Panc1 (cell line): ENCODE results near the gene VIT. TPM values are rescaled to one million over a fixed set of nuclear protein-coding genes. Genes with fewer than 3 reads are reported as not detected.

ENCODE experiments used
- ATAC-seq: fragments of 200-7000 bp; cut with Tn5 transposase; 2 replicates; pipeline ENCODE4 v1.9.1; 2020; ENCODE audit warnings: mild to moderate bottlenecking, moderate library complexity
- BruUV-seq: library from RNA; stranded (reverse); fragments of 400-500 nt; replicated peaks from 2 replicates; lab custom pipeline; 2021; lab: Mats Ljungman, UMichigan
- CTCF ChIA-PET: fragments of 300-600 bp; sonication (Branson Sonifier 250); formaldehyde crosslinking; loops from one replicate; lab custom pipeline; 2022; ENCODE audit warnings: antibody characterized with exemption; lab: Charles Lee
- POLR2A ChIA-PET: fragments of 300-600 bp; sonication (Branson Sonifier 250); formaldehyde crosslinking; loops from one replicate; lab custom pipeline; 2022; ENCODE audit warnings: antibody characterized with exemption; lab: Charles Lee
- DNase-seq: peaks from one replicate; pipeline ENCODE4 v3.0.0-alpha.2; 2010; ENCODE audit warnings: low read depth, low spot score
- H3K27ac ChIP-seq: 2 replicates; pipeline ENCODE4 v1.5.1; 2011; ENCODE audit warnings: mild to moderate bottlenecking, low read length, inconsistent platforms
- H3K27me3 ChIP-seq: fragments of 200-500 bp; sonication (Bioruptor generic); 2 replicates; pipeline ENCODE4 v1.6.0; 2014; ENCODE audit warnings: low read length, inconsistent platforms; ENCODE audit not compliant: control insufficient read depth, insufficient read depth
- H3K36me3 ChIP-seq: fragments of 200-500 bp; sonication (Bioruptor generic); 2 replicates; pipeline ENCODE4 v1.5.1; 2014; ENCODE audit warnings: inconsistent platforms, mild to moderate bottlenecking, low read length, moderate library complexity; ENCODE audit not compliant: control insufficient read depth, insufficient read depth
- H3K4me1 ChIP-seq: 2 replicates; pipeline ENCODE4 v1.5.1; 2011; ENCODE audit warnings: inconsistent platforms, mild to moderate bottlenecking, low read length, moderate library complexity; ENCODE audit not compliant: control insufficient read depth, insufficient read depth
- H3K4me3 ChIP-seq, 2 experiments: 2 replicates each; pipeline ENCODE4 v1.5.1; 2011 to 2012; ENCODE audit warnings: low read depth in 2 of 2, low read length in 2 of 2, mild to moderate bottlenecking in 2 of 2, inconsistent platforms in 1 of 2, moderate library complexity in 1 of 2
- H3K9me3 ChIP-seq: fragments of 200-500 bp; sonication (Bioruptor generic); 2 replicates; pipeline ENCODE4 v1.5.1; 2014; ENCODE audit warnings: low read depth, mild to moderate bottlenecking, inconsistent platforms, low read length, moderate library complexity; ENCODE audit not compliant: control insufficient read depth, insufficient read depth
- POLR2AphosphoS5 ChIP-seq: IDR thresholded peaks from 2 replicates; pipeline ENCODE4 v1.6.1; 2012; ENCODE audit warnings: mild to moderate bottlenecking, low read depth, low read length, moderate library complexity
- SIN3A ChIP-seq: IDR thresholded peaks from 2 replicates; pipeline ENCODE4 v1.6.1; 2012; ENCODE audit warnings: low read depth, mild to moderate bottlenecking, low read length, moderate library complexity, borderline replicate concordance; ENCODE audit not compliant: insufficient read depth
- TCF7L2 ChIP-seq: IDR thresholded peaks from 2 replicates; pipeline ENCODE4 v1.6.1; 2011; ENCODE audit warnings: mild to moderate bottlenecking, low read depth, low read length, inconsistent platforms
- in situ Hi-C: cut with HindIII; loops from 2 replicates; pipeline ENCODE4 v1.10.0; 2016; ENCODE audit warnings: low sequenced_read_pairs, low pct_unique_long_range_greater_than_20kb
- intact Hi-C: fragments of 100-400 bp; cut with micrococcal nuclease; formaldehyde crosslinking; loops from one replicate; pipeline ENCODE4 v1.10.0; 2022; ENCODE audit not compliant: unreplicated experiment
- total RNA-seq: library from RNA; stranded (reverse); gene quantifications from one replicate; pipeline ENCODE4 v1.2.1, GENCODE V29; 2021; ENCODE audit not compliant: unreplicated experiment
- TF ChIP-seq, protein P1 (sequence below): fragments of 450-650 bp; IDR thresholded peaks from 2 replicates; pipeline ENCODE4 v1.5.1; 2017; ENCODE audit warnings: mild to moderate bottlenecking
- TF ChIP-seq, protein P2 (sequence below), 2 experiments: IDR thresholded peaks; 2 replicates each; pipeline ENCODE4 v1.6.1; 2011 to 2012; ENCODE audit warnings: low read depth in 2 of 2, control low read depth in 1 of 2, low read length in 1 of 2, mild to moderate bottlenecking in 1 of 2, moderate library complexity in 1 of 2; ENCODE audit not compliant: insufficient read depth in 1 of 2

The VIT gene
- total RNA-seq, 1 experiment from 2014 or later = 0.77 TPM

DNA sequence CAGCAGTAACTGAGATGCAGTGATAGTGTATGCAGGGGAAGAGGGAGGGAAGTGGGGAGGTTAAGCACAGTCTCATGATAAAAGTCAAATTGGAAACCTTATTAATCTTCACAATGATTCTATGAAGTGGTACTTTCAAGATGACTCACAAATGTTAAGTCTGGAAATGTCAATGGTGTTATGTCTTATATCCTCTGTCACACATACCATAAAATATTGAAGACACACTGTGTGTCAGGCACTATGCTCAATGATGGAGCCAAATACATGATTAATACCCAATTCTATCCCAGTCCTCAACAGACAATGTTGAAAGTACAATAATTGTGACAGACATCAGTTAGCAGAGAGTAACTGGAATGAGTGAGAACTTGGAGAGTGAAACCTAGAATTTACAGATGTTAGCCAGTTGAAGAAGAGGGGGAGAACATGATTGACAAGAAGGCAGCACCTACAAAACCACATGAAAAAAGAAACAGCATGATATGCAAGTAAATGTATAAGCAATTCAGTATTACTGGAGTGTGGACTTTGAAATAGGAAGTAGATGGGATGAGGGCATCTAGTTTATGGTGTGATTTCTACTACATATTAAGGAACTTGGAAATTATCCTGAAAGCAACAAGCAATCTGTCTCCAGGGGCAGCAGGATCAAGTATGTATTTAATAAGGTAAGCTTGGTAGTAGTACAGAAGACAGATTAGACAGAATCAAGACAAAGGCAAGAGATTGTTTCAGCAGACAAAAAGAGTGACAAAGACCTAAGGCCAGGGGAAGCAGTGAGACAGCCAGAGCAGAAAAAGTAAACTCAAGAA lies 162.3 kb downstream of the VIT start:
- H3K36me3 ChIP-seq = peaks cover 4% of the 10 kb centered on the region; the same call in 1 of the 2 replicates
- ChIA-PET CTCF (no interaction called here), POLR2A (no interaction called here)
- BruUV-seq = no TSS peak
- no peaks in the 10 kb centered on the region for H3K9me3 ChIP-seq
- DNase-seq = no peak
- ATAC-seq = no peak
- H3K27me3 ChIP-seq = no peaks in the 10 kb centered on the region
- in situ Hi-C loops (no loop called here), intact Hi-C loops (no loop called here)
- no peak overlapping the region for H3K27ac ChIP-seq
- H3K4me1 ChIP-seq = no peaks in the 10 kb centered on the region
- no peak overlapping the region for H3K4me3 ChIP-seq
- TF ChIP-seq TCF7L2 = no peak
- TF ChIP-seq, protein P1, sequence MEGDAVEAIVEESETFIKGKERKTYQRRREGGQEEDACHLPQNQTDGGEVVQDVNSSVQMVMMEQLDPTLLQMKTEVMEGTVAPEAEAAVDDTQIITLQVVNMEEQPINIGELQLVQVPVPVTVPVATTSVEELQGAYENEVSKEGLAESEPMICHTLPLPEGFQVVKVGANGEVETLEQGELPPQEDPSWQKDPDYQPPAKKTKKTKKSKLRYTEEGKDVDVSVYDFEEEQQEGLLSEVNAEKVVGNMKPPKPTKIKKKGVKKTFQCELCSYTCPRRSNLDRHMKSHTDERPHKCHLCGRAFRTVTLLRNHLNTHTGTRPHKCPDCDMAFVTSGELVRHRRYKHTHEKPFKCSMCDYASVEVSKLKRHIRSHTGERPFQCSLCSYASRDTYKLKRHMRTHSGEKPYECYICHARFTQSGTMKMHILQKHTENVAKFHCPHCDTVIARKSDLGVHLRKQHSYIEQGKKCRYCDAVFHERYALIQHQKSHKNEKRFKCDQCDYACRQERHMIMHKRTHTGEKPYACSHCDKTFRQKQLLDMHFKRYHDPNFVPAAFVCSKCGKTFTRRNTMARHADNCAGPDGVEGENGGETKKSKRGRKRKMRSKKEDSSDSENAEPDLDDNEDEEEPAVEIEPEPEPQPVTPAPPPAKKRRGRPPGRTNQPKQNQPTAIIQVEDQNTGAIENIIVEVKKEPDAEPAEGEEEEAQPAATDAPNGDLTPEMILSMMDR = no peak
- TF ChIP-seq, protein P2, sequence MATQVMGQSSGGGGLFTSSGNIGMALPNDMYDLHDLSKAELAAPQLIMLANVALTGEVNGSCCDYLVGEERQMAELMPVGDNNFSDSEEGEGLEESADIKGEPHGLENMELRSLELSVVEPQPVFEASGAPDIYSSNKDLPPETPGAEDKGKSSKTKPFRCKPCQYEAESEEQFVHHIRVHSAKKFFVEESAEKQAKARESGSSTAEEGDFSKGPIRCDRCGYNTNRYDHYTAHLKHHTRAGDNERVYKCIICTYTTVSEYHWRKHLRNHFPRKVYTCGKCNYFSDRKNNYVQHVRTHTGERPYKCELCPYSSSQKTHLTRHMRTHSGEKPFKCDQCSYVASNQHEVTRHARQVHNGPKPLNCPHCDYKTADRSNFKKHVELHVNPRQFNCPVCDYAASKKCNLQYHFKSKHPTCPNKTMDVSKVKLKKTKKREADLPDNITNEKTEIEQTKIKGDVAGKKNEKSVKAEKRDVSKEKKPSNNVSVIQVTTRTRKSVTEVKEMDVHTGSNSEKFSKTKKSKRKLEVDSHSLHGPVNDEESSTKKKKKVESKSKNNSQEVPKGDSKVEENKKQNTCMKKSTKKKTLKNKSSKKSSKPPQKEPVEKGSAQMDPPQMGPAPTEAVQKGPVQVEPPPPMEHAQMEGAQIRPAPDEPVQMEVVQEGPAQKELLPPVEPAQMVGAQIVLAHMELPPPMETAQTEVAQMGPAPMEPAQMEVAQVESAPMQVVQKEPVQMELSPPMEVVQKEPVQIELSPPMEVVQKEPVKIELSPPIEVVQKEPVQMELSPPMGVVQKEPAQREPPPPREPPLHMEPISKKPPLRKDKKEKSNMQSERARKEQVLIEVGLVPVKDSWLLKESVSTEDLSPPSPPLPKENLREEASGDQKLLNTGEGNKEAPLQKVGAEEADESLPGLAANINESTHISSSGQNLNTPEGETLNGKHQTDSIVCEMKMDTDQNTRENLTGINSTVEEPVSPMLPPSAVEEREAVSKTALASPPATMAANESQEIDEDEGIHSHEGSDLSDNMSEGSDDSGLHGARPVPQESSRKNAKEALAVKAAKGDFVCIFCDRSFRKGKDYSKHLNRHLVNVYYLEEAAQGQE (IDR thresholded peaks at IDR 0.05; ENCODE audit: insufficient read depth in 1 of 2, low read depth in 2 of 2, low read length in 1 of 2) = no peak

DNA sequence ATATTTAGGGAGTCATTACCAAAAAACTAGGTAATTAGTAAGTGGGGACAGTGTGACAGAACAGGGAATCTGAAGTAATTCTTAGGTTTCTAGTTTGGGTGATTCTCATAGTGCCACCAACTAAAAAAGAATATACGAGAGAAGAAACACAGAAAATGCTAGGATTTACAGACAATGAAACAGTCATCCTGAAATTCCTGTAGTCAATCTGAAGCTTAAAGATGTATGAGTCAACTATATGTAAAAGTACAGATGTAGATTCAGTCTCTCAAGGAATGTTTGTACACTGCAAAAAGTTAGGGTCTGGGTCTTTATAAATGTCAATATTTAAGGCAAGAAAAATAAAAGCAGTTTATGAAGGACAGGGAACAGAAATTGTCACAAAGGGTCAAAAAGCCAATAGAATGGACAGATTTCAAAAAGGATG lies 162.9 kb downstream of the VIT start:
- no peak overlapping the region for H3K4me3 ChIP-seq
- in situ Hi-C loops = no loop called here
- ChIA-PET CTCF (no interaction called here), POLR2A (no interaction called here)
- H3K27me3 ChIP-seq = no peaks in the 10 kb centered on the region
- no peaks in the 10 kb centered on the region for H3K9me3 ChIP-seq
- H3K27ac ChIP-seq = no peak overlapping the region
- no peak for ATAC-seq
- intact Hi-C loops = no loop called here
- H3K36me3 ChIP-seq = peaks cover 4% of the 10 kb centered on the region; the same call in 1 of the 2 replicates
- BruUV-seq = no TSS peak
- TF ChIP-seq TCF7L2 = no peak
- no peak for TF ChIP-seq SIN3A
- TF ChIP-seq, protein P2 (IDR thresholded peaks at IDR 0.05; ENCODE audit: insufficient read depth in 1 of 2, low read depth in 2 of 2, low read length in 1 of 2) = no peak
- TF ChIP-seq, protein P1 = no peak
- TF ChIP-seq POLR2AphosphoS5 = no peak
- H3K4me1 ChIP-seq = no peaks in the 10 kb centered on the region
- DNase-seq = no peak
